ENCODE data around the gene CAPN3.

Gene CAPN3

DNA sequence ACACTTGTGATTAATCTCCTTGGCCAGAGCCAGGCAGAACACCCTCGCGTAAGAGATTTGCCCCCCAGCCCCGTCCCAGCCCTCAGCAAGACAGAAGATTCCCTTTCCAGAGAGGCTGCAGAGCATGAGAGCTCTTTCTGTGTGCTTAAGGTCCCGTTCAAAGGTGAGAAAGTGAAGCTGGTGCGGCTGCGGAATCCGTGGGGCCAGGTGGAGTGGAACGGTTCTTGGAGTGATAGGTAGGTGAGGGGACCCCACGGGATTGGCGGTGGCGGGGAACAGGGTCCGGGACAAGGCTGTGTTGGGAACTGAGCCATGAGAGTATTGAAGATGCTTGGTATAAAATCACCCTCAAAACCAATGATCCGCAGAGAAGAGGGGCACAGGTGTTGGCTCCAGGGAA lies 34.8 kb downstream of the CAPN3 start:
- no peak for DNase-seq (ENCODE audit: low read depth in 2 of 2)

GRCh38 chr15:42395838-42396237 lies 36.5 kb downstream of the CAPN3 start:
- DNase-seq (ENCODE audit: low read depth in 2 of 2), result no peak

- no peak for DNase-seq (ENCODE audit: low read depth in 2 of 2)
Measured at GRCh38 chr15:42401544-42402454, 42.5 kb downstream of the CAPN3 start.

DNA sequence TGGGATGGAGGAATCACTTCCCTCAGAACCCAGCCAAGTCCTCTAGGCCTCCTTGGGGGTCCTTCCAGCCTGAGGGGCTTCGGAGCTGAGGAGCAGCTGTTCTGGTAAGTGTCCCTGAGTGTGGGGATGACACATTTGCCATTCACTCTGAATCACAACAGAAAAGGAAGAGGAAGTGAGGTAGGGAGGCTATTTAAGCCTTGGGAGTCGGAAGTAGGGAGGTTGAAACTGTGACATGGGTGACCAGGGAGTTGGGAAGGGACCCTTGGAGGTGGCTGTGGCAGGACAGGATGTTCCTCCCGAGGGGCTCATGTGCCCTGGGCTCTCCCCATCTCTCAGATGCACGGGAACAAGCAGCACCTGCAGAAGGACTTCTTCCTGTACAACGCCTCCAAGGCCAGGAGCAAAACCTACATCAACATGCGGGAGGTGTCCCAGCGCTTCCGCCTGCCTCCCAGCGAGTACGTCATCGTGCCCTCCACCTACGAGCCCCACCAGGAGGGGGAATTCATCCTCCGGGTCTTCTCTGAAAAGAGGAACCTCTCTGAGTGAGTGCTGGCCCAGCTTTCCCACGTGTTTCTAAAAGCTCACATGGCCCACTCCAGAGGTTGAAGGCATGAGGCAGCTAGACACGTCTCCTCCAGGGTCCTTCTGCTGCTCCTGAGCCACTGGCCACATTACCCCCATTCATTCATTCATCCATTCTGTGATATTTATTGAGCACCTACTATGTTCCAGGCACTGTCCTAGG lies 43.3 kb downstream of the CAPN3 start:
- no peak for DNase-seq (ENCODE audit: low read depth in 2 of 2)

DNA sequence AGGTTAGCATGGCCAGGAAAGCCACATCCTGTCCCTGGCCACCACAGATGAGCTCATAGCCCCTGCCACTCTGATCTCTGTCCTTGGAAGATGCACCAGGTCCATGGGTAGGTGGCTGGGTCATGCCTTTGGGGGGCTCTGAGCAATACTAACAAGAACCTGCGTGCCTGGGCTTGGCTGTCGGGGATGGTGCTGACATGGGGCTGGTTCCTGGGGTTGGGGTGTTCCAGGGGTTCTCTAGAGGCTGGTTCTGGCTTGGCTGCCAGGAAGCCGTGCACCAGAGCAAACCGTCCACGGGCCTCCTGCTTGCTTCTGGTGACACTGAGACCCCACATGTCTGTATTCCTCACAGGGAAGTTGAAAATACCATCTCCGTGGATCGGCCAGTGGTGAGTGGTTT lies 44.1 kb downstream of the CAPN3 start:
- DNase-seq (ENCODE audit: low read depth in 2 of 2), result no peak

- no peak for DNase-seq (ENCODE audit: low read depth in 2 of 2)
Measured at GRCh38 chr15:42404461-42405235, 45.3 kb downstream of the CAPN3 start.

- no peak for DNase-seq (ENCODE audit: low read depth in 2 of 2)
Measured at GRCh38 chr15:42405863-42406482, 46.7 kb downstream of the CAPN3 start.

DNA sequence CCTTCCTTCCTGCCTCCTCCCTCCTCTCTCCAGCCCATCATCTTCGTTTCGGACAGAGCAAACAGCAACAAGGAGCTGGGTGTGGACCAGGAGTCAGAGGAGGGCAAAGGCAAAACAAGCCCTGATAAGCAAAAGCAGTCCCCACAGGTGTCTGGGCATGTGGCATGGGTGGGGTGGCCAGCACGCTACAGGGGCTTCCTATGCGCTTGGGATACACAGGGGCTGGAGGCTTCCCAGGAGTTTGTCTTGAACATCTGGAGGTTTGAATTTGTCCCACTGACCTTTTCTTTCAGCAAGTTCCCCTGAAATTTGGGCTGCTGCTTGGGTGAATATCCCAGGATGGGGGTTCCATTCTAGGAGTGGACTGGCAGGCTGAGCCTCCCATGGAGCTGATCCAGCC lies 48.9 kb downstream of the CAPN3 start:
- no peak for DNase-seq (ENCODE audit: low read depth in 2 of 2)

- DNase-seq (ENCODE audit: low read depth in 2 of 2), result no peak
Measured at GRCh38 chr15:42409011-42409410, 49.7 kb downstream of the CAPN3 start.

DNA sequence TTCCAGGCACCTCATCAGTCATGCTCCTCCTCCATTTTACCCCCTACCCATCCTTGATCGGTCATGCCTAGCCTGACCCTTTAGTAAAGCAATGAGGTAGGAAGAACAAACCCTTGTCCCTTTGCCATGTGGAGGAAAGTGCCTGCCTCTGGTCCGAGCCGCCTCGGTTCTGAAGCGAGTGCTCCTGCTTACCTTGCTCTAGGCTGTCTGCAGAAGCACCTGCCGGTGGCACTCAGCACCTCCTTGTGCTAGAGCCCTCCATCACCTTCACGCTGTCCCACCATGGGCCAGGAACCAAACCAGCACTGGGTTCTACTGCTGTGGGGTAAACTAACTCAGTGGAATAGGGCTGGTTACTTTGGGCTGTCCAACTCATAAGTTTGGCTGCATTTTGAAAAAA lies 52.6 kb downstream of the CAPN3 start:
- no peak for DNase-seq (ENCODE audit: low read depth in 2 of 2)

- no peak for DNase-seq (ENCODE audit: low read depth in 2 of 2)
Measured at GRCh38 chr15:42413920-42414319, 54.6 kb downstream of the CAPN3 start.

DNA sequence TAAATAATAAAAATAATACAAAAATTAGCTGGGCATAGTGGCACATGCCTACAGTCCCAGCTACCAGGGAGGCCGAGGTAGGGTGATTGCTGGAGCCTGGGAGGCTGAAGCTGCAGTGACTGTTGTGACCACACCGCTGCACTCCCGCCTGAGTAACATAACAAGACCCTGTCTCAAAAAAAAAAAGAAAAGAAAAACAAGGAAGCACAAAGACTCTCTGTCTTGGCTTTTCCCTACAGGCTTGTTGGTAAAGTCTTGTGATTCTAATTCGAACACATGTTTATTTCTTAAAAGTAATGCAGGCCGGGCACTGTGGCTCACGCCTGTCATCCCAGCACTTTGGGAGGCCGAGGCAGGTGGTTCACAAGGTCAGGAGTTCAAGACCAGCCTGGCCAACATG lies 60.1 kb downstream of the CAPN3 start:
- no peak for DNase-seq (ENCODE audit: low read depth in 2 of 2)

DNA sequence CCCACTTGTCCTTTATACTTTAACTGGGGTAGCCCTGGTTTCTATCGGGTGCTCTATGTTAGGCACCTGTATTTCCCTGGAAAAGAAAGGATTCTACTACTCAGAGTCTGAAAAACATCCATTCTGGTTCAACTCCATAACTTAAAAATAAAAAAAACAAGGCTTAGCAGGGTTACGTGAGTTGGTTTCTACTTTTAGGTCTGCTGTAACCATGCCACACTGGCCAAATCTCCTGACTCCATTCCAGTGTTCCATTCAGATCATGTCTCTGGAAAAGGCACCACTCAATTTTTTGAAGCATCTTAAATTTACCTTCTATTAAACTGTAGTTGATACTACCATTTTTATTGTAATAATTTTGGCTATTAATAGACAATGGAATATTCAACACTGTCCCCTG lies 62.1 kb downstream of the CAPN3 start:
- DNase-seq (ENCODE audit: low read depth in 2 of 2), result no peak

DNA sequence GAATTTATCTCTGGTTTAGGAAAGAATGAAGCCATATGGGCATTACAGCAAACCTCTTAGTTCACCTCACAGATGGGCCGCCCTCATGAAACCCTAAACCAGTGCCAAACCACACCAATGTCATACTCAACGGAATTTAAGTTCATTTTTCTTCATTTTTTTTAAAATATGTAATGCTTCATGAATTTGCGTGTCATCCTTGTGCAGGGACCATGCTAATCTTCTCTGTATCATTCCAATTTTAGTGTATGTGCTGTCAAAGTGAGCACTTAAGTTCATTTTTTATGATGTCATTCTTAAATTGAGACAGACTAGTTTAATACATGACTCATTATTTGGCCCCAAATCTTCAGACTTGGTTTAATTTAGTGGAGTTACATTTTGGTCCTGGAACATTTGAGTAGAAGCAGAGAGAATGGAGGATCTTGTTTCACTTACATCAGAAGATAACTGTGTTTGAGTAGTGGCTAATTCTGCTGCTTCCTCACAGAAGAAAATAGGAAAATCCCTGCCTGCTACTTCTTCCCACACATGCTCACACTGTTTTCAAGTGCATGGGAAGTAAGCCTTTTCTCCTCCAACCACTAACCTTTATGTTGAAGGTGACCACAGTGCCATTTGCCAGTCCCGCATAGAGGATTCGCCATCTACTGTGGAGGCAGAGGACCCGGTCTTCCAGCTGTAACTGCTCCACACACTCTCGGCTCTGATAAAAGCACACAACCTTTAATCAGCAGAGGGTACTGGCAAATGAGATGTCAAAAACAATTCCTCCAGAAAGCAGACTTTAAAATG lies 68.3 kb downstream of the CAPN3 start:
- no peak for DNase-seq (ENCODE audit: low read depth in 2 of 2)

- no peak for DNase-seq (ENCODE audit: low read depth in 2 of 2)
Measured at GRCh38 chr15:42444415-42445063, 85.2 kb downstream of the CAPN3 start.

- DNase-seq (ENCODE audit: low read depth in 2 of 2), result no peak
Measured at GRCh38 chr15:42445551-42445950, 86.2 kb downstream of the CAPN3 start.

DNA sequence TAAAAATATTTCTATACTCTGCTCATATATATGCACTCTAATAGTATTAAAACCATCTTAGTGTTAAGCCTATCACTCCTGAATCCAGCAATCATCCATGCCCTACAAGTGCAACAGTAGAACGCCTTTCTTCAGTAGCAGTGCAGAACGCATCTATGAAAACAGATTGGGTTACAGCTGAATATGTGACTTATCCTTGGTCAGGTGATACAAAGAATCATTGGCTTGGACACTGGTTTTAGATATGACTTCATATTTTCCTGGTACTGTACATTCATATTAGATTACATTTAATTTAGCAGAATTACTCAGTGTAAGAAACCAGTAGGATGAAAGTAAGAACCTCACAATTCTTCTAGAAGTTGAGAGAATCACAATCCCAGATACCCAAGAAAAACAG lies 88.3 kb downstream of the CAPN3 start:
- DNase-seq (ENCODE audit: low read depth in 2 of 2), result no peak

- no peak for DNase-seq (ENCODE audit: low read depth in 2 of 2)
Measured at GRCh38 chr15:42448281-42448680, 89.0 kb downstream of the CAPN3 start.

GRCh38 chr15:42449770-42450424 lies 90.6 kb downstream of the CAPN3 start:
- no peak for DNase-seq (ENCODE audit: low read depth in 2 of 2)

DNA sequence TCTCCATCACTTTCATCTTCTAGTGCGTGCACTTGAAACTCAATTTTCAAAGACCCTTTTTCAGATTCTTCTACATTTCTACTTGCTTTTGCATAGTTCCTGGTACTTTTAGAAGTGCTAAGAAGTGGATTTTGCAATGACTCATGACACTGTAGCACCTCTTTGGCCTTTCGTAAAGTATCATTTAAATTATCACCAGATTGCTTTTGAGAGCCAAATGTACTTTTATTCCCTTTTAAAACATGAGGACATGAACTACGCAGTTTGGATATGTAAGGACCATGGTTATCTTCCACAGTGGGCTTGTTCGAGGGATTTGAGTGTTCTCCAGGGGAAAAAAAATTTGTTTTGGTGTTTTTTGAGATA lies 91.1 kb downstream of the CAPN3 start:
- DNase-seq (ENCODE audit: low read depth in 2 of 2), result no peak
